GM18505 (cell line): Measurements from ENCODE around the gene CACFD1.

ENCODE experiments used
- ATAC-seq: cut with Tn5 transposase; IDR thresholded peaks from one replicate; pipeline ENCODE4 v1.9.1; 2021; ENCODE audit not compliant: unreplicated experiment
- POLR2A ChIP-seq: IDR thresholded peaks from 4 replicates; pipeline ENCODE4 v1.6.1; 2011; ENCODE audit warnings: borderline replicate concordance; ENCODE audit not compliant: insufficient read depth, insufficient read length; ENCODE audit errors: extremely low read depth

CACFD1 gene

GRCh38 chr9:133474215-133474614 is 14.4 kb downstream of the CACFD1 start:
- no peak for TF ChIP-seq POLR2A
- no peak for ATAC-seq

DNA sequence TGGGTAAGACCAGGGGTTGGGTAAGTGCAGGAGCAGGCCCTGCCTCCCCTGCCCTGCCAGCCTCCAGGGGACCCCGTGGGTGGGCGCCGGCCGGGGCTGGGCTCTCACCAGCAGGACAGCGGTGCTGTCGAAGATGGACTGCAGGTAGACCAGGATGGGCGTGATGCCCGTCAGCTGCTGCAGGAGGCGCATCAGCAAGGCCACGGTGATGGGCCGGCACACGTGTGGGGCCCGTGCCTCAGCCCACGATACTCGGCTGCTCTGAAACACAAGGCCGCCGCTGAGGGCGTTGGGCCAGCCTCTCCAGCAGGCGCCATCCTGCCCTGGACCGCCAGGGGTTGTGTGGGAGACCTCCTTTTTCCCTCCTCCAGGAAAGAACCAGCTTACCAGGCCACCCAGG is 15.1 kb downstream of the CACFD1 start:
- ATAC-seq, result no peak
- no peak for TF ChIP-seq POLR2A

- ATAC-seq, result no peak
- no peak for TF ChIP-seq POLR2A
Measured at GRCh38 chr9:133475292-133476012, 15.7 kb downstream of the CACFD1 start.

GRCh38 chr9:133476036-133476931 is 16.5 kb downstream of the CACFD1 start:
- no peak for ATAC-seq
- TF ChIP-seq POLR2A, result no peak

DNA sequence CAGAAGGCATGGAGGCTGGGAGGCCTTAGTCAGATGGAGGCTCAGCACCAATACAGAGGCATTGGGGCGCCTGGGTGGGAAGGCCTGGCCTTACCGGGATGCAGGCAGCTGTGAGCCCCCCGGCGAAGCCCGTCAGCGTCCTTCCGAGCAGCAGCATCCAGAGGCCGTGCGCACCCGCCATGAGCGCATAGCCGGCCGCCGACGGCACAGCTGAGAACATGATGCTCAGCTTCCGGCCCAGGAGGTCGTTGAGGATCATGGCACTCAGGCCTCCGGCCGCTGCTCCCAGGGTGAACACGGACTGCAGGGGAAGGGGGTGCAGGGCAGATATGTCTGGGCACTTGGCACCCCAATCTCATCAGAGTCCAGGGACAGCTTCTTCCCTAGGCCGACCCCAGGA is 17.2 kb downstream of the CACFD1 start:
- no peak for TF ChIP-seq POLR2A
- no peak for ATAC-seq

GRCh38 chr9:133477461-133477860 is 17.7 kb downstream of the CACFD1 start:
- no peak for ATAC-seq
- TF ChIP-seq POLR2A, result no peak

- no peak for TF ChIP-seq POLR2A
- peak; percentile 28 for ATAC-seq
Measured at GRCh38 chr9:133477992-133478850, 18.4 kb downstream of the CACFD1 start.

DNA sequence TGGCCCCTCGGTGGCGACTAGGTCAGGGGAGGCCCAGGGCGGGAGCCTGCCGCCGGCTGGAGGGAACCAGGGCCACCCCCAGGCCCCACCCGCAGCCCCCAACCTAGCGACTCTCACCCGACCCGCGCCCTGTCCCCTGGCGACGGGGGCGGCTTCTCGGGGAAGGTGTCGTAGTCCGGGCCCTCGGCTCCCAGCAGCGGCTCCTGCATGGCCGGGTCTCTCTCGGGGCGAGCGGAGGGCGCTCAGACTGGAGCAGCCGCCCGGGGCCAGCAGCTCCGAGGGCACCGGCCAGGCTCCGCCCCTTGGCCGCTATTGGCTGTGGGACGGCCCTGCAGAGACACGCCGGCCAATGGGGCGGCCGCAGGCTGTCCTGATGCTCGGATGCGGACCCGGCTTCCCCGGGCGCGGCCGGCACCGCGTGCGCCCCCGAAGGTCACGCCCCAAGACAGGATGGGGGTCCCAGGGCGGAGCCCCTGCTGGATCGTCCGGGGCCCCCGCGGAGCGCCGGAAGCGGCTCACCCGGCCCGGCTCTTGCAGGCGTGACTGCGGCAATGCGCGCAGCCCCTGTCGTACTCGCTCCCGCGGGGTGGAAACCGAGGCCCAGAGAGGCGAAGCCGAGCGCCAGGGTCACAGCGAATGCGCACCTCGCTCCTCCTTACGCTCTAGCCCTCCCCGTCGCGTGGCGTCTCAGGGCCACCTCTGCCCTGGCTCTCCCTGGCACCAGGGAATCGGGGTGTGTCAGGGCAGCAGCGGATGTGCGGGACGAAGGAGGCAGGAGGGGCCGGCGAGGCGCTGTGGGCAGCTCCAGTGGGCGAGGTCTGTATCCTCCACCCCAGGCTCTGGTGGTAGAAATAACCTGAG is 19.3 kb downstream of the CACFD1 start, which contains the start of gene SLC2A6:
Gene SLC2A6, minus strand, starts transcription at position 249 of the 861 bp plus-strand sequence. Its CDS starts 40 bp downstream, at position 209.
- TF ChIP-seq POLR2A, result peak; percentile 89
- peak; percentile 80 for ATAC-seq

GRCh38 chr9:133483611-133484010 is 23.8 kb downstream of the CACFD1 start:
- no peak for TF ChIP-seq POLR2A
- no peak for ATAC-seq

- no peak for TF ChIP-seq POLR2A
- no peak for ATAC-seq
Measured at GRCh38 chr9:133484671-133485437, 25.1 kb downstream of the CACFD1 start.

GRCh38 chr9:133485531-133486260 is 25.9 kb downstream of the CACFD1 start:
- ATAC-seq, result no peak
- TF ChIP-seq POLR2A, result no peak
